HG02642 (cell line): ENCODE measurements around the gene DDX23.

ENCODE experiments used
- ATAC-seq: cut with Tn5 transposase; IDR thresholded peaks from one replicate; pipeline ENCODE4 v1.9.1; 2021; ENCODE audit warnings: mild to moderate bottlenecking; ENCODE audit not compliant: unreplicated experiment, poor library complexity

The DDX23 gene

DNA sequence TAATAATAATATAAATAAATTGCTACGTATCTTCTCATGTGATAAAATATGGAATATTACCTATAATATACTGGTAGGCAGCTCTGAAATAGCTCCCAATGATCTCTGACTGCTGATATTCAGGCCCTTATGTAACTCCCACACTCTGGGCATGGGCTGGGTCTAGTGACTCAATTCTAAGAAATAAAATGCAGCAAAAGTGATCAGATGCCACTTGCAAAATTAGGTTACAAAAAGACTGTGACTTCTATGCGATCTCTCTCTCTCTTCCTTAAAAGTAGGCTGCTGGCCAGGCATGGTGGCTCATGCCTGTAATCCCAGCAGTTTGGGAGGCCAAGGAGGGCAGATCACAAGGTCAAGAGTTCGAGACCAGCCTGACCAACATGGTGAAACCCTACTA, 44.0 kb downstream of the DDX23 start:
- ATAC-seq: no peak

DNA sequence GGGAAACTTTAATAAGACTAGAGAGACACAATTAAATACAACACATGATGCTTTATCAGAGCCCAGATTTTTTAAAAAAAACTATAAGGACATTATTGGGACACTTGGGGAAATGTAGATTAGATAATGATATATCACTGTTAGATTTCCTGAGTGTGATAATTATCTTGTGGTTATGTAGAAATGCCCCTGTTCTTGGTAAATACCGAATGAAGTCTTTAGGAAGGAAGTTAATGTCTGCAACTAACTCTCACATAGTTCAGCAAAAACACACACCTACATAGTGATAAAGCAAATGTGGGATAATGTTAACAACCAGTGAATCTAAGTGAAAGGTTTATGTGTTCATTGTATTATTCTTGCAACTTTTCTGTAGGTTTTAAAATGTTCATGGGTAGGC, 48.3 kb downstream of the DDX23 start:
- no peak for ATAC-seq

DNA sequence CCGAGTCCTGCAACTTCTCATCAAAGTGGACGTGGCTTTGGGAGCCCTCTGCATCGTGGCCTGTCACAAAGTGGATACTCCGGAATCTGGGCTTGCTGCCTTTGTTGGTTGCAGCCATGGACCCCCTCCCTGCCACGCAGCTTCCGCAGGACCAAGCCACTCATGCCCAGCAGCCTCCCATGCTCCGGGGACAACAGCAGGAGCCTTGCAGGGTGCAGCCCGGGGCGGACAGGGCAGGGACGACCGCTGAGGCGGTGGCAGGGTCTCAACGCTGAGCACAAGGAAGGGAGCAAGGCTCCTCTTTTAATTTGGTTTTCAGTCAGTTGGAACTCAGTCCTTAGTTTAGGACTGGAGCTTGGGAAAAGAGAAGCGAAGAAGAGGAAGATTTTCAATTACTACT, 51.0 kb downstream of the DDX23 start:
- no peak for ATAC-seq

DNA sequence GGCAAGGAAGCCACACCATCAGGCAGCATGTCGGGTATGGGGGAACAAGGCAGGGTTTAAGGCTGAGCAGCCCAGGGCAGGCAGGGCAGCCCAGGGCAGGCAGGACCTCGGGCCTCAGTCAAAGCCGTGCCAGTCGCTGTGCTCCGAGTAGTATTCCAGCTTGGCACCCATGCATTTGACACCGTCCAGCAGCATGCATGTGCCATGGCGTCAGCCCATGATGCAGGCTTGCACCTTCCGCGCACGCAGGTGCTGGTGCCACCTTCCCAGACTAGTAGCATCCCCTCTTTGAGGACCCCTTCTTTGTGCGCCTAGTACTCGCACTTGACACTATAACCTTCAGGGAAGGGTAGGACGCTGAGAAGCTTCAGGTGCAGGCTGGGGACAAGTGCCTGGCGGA, 51.5 kb downstream of the DDX23 start:
- ATAC-seq: no peak

DNA sequence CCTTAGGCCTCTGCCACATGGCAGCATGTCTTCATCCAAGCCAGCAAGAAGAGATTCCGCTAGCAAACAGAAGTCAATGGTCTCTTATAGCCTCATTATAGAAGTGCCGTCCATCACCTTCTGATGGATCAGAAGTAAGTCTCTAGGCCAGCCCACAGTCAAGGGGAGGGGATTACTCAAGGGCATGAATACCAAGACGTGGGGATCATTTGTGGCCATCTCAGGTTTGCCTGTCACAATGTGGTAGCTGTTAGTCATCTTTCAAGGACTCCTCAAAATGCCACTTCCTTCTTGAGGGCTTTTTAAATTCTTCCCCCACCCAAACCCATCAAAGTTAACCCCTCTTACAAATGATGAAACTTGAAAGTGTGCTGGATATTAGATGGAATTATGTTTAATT, 55.0 kb downstream of the DDX23 start:
- no peak for ATAC-seq

DNA sequence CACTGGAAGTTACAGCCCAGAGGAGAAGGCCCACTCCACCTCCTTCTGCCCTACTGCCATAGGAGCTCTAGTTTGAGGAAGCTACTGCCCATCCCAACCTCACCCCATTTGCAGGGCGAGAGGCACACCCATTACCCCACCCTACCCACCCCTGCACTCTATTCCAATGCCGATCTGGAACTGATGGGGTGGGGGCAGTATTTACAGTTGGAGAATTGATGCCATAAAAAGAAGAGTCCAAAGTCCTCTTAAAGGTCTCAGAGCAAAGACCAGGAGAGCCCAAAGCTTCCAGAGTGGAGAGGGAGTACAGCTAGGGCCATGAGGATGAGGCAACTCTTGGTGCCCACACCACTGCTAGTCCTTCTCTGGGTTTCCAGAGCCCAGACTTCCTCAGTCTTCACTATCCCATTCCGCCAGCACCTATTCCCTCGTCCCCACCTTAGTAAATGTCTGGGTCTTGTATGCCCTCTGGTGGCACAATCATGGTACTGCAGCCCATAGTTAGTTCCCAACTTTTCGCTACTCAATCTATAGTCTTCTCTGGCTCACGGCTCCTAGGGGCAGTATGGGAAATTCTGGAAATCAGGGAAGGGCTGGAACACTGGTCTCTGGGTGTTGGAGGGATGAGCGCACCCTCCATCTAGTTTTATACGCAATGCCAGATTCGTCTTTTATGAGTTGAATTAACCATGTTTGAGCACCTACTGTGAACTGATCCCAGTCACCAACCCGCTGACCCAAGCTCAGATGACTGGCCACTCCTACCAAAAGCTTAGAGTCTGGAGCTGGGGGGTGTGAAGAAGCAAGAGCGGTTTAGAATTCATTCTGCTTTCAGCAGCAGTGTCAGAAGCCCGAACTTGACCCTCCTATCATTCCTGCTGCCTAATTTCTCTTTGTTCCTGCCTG, 56.2 kb downstream of the DDX23 start:
- no peak for ATAC-seq

DNA sequence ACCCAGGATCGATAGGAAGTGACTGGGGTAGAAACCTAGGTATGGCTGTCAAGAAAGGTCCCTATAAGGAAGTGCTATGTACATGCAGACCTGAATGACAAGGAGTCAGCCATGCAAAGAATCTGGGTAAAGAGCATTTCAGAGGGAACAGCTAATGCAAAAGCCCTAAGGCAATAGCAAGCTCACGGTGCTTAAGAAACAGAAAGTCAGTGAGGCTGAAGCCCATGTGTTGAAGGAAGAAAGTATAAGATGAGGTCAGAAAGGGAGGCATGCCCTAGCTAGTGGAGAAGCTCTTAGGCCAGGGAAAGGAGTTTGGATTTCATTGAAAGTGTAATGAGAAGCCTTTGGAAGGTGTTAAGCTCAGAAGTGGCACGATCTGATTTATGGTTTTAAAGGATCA, 57.1 kb downstream of the DDX23 start:
- no peak for ATAC-seq

DNA sequence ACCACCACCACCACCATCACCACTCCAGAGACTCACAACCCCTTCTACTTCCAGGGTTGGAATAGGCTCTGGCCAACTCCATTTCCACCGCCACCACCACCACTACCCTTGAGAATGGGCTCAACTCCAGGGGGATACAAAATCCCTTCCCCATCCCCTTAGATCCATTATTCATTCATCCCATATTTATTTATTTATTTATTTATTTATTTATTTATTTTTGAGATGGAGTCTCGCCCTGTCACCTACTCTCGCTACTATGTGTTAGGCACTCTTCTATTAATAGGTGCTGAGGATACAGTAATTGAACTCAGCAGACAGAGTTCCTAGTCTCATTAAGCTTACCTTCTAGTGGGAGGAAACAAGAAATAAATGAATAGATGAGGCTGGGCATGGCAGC, 58.3 kb downstream of the DDX23 start:
- no peak for ATAC-seq

DNA sequence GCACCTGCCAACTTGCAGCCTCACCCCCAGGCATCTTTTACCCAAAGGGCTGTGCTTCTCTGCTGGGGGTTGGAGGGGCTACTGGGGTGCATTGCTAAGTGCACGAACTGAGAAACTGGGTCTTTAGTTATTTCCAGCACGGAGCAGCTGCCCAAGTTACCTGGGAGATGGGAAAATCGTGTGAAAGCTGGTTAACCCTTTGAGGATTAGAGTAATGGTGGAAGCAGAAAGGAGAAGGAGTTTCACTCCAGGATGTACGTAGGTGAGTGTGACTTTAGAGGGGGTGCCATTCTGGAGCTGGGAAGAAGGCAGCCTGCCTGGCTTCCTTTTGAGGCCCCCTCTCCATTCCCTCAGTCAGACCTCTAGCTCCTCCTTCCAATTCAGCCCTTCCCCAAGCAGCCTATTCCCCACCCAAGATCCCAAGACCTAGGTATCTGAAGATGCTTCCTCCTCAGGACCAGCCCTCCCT, 62.1 kb downstream of the DDX23 start:
- no peak for ATAC-seq

DNA sequence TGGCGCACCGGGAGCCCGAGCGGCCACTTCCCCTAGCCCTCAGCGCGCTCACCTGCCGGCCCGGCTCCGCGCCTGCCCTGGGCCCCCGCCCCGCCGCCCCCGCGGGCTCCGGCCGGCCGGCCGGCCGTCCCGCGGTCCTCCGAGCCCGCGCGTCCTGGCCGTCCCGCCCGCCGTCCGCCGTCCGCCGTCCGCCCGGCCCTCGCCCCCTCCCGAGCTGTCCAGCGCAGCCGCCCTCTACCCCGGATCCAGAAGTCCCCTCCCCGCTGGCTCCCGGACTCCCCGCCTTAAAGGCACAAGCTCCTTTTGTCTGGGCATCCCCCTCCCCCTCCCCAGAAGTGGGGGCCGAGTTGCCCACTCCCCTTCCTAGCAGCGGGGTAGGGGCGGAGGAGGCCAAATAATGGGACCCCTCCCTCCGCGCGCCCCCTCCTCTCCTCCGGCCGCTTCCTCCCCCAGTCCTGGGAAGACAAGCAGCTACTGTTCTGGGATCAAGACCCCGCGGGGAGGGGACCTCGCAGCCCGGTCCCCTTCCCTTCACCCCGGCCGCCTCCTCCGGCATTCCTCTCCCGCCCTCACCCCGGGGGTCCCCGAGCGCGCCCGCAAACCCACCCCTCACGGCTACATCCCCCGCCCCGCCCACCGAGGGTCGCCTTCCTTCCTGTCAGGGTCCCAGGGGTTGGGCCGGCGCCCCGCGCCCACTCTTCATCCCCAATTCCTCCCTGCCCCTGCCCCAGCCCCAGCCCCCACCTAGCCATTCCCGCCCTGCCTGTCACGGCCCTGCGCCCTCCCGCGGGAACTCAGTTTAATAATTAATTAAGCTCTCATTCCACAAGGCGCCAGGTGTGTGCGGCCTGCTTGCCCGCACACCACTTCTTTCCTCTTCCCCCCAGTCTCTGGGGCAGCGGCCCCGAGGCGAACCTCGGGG, 62.8 kb downstream of the DDX23 start, which contains the start of gene ADCY6:
Gene ADCY6, minus strand, starts transcription at position 236 of the 922 bp plus-strand sequence. CDS start 5,655 bp downstream, outside the sequence.
- no peak for ATAC-seq

DNA sequence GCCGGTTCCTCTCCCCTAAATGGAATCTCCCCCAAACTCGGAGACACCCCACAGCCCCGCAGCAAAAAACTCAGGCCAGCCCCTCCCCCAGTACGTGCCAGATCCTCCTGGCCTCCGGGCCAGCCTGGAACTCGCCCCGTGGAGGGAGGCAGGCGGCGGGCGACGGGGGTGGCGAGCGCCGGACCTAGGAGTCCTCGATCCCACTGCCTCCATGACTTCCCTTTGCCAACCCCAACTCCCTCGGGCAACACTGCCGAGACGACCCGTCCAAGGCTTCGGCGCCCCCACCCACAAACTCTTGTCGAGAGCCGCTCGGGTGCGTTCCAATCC, 63.5 kb downstream of the DDX23 start:
- no peak for ATAC-seq

DNA sequence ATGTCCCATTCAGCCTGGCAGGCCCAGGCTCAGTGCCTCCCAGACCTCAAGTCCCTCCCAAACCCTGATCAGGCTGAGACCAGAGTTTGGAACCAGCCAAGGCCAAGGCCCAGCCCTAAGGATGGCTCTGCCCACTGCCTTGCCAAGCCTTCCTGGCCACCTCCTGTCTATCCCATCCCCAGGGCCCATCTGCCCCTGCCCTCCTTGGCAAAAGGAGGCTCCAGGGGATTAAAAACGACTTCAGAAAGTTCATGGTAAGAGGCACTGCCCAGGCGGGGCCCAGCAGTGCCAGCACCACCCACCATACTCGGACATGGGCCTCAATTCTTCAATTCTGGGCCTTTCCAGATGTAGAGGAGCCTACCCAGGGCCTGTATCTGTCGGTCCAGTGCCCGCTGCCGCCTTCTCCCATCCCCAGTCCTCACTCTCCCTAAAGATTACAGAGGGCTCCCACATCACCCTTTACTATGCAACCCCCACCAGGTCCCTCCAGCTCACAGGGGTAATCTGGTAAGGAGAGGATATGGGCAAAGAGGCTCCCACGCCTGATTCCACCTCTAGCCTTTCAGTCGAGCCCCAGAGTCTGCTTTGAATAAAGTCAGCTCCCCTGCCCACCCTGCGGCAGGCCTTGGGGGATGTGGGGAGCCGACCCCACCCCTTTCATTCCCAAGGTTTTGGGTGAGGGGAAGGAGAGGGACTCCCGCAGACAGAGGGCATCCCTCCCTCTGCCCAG, 64.0 kb downstream of the DDX23 start:
- no peak for ATAC-seq

DNA sequence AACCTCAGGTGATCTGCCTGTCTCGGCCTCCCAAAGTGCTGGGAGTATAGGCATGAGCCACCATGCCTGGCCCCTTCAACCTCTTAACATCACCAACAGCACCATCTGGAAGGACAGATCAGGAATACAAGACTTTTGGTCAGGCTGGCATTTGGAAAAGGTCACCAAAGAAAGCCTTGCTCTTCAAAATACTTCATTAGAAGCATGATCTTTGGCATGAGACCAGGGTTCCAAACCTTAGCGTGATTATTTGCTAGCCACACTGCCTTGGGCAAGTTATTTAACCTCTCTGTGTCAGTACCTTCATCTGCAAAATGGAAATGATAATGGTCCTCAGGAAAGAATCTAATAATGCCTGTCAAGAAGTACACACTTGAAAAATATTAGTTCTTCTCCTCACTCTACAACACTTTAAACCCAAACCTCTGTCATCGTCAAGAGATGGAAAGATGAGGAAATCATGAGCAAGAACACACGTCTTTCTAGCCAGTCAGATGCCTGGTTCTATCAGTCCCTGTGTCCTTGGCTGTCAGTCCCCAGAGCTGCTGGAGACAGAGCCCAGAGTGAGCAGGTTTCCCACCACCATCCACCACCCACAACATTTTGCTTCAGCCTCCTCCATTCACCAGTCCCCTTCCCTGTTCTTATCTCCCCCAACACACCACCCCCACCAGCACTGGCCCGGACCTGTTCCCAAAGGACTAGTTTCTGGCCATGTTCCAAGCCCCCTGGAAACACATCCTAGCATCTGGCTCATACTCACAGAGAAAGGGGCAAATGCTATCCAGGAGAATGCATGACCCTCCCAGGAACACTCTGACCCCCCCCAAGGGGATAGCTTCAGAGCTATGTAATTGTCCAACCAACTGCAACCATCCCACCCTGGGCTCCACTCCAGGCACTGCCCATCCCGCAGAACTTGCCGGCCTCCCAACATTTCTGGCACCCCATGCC, 65.1 kb downstream of the DDX23 start:
- no peak for ATAC-seq

DNA sequence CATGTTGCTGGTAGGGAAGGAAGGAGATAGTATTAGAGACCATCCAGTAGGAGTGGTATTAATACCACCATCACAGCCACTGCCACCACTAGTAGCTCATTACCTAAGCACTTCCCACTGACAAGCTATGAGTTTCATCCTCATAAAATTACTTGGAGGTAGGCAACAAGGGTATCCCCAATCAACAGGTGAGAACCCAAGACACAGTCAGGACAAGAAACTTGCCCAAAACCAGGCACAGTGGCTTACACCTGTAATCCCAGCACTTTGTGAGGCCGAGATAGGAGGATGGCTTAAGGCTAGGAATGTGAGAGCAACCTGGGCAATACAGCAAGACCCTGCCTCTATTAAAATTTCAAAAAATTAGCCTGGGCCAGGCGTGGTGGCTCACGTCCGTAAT, 68.5 kb downstream of the DDX23 start:
- ATAC-seq: no peak

DNA sequence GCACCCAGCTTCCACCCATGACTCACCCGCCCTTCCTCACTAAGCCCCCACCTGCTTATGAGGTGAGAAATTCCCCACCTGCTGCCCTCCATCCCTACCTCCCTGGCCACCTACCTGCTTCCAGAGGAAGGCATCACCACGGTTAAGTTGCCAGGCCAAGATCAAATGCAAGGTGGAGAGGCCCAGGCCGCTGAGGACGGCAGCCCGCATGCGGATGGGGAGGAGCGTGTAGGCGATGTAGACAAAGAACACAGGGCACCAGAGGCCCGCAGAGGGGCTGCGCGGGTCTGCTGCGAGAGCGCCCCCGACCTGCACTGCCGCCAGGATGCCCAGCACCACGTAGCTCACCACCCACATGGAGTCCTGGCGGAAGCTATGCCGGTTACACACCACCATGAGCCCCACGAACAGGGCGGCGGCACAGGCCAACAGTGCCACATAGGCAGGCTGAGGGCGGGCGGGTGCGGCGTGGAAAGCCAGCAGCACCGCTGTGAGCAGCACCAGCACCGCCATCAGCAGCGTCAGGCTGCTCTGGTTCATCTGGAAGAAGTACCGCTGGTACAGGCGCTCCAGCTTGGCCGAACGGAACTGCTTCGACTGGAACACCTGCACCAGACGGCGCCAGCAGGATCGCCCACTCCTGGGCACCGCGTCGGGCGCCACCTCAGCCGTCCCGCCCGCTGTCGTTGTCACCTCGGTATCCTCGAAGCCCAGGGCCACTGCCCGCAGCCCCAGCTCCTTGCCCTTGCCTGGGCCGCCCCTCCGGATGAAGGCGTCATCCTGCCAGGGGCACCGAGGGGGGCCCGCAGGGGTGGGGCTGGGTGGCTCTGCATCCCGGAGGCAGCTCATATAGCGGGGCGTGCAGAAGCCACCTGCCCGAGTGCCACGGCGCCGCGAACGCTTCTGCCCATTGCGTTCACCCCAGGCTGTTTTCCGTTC, 69.2 kb downstream of the DDX23 start:
- no peak for ATAC-seq

DNA sequence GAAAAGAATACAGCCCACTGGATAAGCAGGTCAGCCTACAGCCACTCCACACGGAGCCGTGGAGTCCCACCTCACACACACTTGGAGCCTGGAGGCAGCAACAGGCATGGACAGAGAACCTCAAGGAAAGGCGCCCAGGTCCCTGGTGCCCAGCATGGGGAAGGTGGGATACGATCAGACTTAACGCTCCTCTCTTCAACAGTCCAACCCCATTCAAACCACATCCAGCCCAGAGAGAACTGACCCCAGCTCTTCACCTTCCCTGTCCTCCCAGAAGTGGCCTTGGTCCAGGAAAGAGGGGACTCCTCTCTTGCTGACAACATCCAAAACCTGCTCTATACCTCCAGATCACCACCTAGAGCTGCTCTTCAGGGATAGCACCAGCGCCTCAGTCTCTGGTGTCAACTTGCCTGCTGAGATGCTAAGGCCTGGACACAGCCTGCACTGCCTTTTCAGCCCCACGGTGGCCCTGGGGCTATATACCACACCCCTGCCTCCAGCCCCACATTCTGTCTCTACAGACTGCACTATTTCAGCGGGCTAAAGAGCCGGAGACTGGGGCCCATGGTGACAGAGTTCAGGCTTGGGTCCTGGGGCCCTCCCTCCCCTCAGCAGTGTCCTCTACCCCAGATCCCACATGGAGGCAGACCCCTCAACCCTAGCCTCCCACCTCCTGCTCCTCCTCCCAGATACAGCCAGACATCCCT, 70.1 kb downstream of the DDX23 start:
- ATAC-seq: no peak

DNA sequence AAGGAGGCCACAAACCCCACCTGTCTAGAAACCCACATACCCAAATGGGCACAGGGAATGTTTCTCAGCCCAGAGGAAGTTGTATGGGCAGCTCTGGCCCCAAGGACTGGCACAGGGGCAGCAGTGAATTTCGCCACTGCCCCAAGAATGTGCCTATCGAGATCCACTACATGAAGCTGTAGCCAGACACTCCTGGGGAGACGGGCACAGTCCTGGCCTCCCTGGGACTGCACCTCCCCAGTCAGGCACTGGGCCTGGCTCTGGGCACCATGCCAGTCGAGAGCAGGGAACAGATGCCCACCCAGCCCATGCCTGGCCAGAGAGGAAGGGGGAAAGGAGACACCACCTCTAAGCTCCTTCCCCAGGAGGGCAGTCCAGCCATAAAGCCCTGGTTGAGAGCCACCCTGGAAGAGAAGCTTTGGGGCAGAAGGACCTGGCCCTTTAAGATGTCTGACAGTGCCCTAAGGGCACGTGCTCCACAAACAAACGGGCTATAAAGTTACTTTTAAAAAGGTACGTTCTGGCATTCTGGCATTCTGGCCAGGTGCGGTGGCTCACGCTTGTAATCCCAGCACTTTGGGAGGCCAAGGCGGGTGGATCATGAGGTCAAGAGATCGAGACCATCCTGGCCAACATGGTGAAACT, 71.5 kb downstream of the DDX23 start:
- no peak for ATAC-seq
